Body of pancreas (tissue), 4 donors: ENCODE results near the gene INSYN2B.
"Not testable (repeated sequence)": the region's sequence is repeated elsewhere in the genome, so short reads cannot be mapped to it uniquely, and the experiment has no call there.

Experiments used
- POLR2A ChIP-seq, 3 donors: fragments of 450-650 bp; IDR thresholded peaks; one replicate each; pipeline ENCODE4 v1.6.1; 2016; ENCODE audit warnings: antibody characterized with exemption in 3 of 3, mild to moderate bottlenecking in 2 of 3
- TF ChIP-seq, protein P1 (sequence below), 7 experiments: fragments of 450-650 bp in 4 of 7; fragments of 200-600 bp in 3 of 7; sonication (generic) in 3 of 7; IDR thresholded peaks; one replicate each; pipeline ENCODE4 v1.5.1; 2016 to 2019; ENCODE audit warnings: antibody characterized with exemption in 7 of 7

DNA sequence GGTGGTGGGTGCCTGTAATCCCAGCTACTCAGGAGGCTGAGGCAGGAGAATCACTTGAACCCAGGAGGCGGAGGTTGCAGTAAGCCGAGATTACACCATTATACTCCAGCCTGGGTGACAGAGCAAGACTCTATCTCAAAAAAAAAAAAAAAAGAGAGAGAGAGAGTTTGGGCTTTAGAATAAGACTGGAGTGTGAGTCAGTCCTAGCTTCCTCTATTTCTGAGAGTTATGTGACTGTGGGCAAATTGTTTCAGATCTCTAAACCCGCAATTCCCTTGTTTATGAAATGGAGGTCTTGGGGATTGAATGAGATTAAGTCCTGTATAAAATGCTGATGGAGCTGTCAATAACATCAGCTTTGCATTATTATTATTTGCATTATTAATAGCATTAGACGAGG is 27.1 kb downstream of the INSYN2B start:
- TF ChIP-seq POLR2A (IDR thresholded peaks at IDR 0.05): not testable (repeated sequence)
- TF ChIP-seq, protein P1, sequence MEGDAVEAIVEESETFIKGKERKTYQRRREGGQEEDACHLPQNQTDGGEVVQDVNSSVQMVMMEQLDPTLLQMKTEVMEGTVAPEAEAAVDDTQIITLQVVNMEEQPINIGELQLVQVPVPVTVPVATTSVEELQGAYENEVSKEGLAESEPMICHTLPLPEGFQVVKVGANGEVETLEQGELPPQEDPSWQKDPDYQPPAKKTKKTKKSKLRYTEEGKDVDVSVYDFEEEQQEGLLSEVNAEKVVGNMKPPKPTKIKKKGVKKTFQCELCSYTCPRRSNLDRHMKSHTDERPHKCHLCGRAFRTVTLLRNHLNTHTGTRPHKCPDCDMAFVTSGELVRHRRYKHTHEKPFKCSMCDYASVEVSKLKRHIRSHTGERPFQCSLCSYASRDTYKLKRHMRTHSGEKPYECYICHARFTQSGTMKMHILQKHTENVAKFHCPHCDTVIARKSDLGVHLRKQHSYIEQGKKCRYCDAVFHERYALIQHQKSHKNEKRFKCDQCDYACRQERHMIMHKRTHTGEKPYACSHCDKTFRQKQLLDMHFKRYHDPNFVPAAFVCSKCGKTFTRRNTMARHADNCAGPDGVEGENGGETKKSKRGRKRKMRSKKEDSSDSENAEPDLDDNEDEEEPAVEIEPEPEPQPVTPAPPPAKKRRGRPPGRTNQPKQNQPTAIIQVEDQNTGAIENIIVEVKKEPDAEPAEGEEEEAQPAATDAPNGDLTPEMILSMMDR (IDR thresholded peaks at IDR 0.05): not testable (repeated sequence)
